Right kidney (tissue), 1 donor: Measurements from ENCODE around the gene ADAT2.
A peak's percentile ranks its signal among the peaks of the same experiment; 100 is the strongest.

Source experiments
- DNase-seq: peaks from one replicate; pipeline ENCODE4 v3.0.0-alpha.2; 2016

ADAT2 gene

DNA sequence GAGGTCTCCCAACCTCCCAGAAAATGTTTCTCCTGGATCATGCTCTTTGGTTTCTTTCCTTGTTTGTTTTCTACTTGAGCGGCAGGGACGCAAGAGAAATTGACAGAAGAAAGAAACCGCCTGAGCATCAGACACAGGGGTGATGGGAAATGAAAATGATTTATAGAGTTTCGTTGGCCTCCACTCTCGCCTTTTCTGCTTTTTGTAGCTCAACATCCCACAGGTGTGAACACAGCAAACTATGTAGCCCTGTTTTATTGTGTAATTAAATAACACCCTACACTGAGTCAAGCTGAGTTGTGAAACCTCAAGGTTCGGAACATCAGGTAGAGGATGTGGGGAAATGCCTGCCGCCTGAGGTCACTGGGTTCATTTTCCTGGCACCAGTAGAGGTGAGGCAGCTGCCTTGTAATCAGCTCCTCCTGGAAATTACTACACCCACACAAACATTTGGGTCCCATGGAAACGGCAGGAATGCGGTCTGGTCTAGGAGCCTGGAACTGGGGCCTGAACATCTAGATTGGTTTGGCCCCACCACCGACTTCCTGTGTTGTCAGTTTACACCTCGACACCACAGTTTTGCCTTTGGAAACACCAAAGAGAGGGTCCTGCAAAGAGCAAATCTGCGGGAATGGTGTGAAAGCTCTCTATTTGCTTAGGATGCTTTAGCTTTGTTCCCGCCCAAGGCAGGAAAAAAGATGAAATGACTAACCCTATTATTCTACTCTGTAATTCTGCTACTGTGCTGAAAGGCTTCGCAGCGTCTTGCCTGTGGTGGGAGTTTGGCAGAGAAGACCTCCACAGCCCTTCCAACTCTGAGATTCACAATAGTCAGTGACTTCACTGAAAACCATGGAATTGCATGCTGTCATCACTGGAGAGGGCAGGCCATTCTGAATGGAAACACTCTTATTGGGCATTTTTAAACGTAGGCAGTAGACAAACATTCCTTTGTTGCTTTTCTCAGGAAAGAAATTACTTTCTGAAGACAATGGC, 53.0 kb downstream of the ADAT2 start:
- DNase-seq: peak; percentile 48

DNA sequence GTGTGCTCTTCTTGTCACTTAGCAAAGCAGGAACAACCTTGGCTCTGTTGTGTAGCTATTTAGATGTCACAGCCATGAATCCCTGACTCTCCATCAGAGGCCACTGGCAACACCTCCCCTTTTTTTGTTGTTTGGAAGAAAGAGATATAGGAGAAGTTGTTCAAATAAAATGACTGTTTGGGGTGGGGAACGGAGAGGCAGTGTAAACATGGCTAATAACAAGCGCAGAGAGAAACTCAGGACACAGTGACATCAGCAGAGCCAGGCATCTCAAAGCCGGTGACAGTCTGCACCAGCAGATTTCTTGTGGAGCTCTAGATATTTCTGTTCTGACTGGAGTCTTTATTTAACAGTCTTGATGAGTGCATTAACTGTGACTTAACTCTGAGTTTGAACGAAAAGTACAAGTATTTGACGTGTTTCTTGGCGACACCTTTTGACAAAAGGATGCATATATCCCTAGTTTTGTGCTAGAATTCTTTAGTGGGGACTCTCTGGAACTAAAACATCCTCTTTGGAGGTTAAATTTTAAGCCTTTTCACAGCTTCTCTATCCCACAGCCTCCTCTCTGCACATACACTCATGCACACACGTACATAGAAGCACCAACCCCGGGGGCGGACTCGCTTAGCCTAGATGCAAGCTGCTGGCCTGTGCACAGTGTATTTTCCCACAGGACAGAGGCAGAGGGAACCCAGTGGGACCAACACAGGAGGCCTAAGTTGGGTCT, 53.8 kb downstream of the ADAT2 start:
- DNase-seq: peak; percentile 43

DNA sequence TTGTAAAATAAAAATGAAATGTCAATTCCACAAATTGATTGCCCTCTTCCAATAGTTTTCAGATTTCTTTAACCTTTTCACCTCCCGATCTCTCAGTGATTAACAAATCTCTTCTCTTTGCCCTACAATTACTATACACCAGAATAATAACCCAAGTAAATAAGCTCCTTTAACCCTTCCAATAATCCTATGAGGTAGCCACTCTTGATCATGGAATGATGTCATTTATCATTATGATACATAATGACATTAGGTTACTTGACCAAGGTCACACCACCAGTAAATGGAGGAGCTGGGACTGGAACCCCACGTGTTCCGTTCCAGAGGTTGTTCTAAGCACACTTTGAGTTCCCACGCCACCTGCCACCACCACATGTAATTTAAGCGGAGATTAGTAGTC, 54.8 kb downstream of the ADAT2 start:
- no peak for DNase-seq

DNA sequence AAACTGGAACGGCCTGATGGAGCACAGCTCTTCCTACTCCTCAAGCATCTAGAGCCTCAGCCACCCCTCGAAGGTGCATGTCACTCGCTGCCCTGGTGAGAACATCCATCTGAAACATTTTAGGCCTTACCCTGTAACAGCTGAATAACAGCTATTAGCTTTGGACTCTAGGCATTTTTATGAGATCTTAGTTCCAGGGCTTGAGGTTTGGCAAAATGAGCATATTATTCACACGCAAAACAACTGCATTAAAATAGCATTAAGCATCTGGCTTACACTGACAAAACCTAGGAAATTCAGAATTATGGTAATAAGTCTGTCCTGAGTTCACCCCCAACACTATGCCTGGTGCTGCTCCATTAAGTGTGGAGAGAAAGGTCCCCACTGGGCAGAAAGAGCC, 56.1 kb downstream of the ADAT2 start:
- no peak for DNase-seq

DNA sequence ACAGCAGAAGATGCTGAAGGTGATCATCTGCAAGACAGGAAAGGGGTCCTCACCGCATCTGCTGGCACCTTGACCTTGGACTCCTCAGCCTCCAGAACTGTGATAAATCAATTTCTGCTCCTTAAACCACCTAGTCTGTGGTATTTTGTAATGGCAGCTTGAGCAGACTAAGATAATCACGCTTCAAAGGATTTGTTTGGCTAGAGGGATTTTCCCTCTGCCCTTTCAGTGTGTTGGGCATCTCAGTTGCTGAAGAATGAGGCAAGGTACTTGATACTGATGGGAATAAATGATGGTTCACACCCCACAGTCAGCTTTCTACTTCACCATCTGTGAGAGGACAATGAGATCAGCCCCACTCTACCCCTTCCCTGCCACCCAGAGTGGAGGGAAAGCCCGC, 60.2 kb downstream of the ADAT2 start:
- no peak for DNase-seq

DNA sequence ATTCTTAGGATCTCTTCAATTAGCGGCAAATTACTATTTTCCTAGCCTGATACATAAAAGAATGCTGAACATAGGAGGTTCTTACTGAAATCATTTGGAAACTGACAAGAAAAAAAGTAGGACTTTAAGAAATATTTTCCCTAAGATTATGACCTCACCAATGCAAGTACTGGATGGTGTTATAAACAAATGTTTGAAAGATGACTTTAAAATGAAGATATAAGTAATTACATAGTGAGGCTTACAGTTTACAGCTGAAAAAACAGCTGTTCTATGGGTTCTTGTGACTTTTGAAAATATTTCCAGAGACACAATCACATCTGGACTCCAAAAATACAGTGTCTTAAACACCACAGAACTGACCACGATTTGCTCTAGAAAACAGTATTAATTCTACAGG, 64.9 kb downstream of the ADAT2 start:
- DNase-seq: no peak

DNA sequence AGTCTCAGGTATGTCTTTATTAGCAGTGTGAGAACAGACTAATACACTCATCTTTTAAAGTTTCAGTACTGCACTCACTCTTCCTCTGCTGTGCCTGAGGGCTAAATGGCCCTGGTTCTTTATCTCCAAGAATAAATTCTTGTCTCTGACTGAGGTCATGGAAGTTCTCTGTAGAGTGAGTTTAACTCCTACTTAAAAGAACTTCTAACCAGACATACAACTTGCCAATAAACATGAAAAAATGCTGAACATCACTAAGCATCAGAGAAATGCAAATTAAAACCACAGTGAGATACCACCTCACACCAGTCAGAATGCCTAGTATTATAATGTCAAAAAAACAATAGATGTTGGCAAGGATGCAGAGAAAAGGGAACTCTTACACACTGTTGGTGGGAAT, 73.6 kb downstream of the ADAT2 start:
- no peak for DNase-seq

DNA sequence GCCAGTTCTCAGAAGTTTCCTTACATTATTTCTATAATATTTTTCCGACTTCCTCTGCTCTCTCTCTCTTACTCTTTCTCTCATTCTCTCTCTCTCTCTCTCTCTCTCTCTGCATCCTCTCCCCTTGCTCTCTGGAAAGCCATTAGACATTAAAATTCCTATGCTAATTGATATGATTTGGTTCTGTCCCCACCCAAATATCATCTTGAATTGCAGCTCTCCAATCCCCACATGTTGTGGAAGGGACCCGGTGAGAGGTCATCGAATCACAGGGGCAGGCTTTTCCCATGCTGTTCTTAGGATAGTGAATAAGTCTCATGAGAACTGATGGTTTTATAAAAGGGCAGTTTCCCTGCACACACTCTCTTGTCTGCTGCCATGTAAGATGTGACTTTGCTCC, 74.1 kb downstream of the ADAT2 start:
- no peak for DNase-seq

DNA sequence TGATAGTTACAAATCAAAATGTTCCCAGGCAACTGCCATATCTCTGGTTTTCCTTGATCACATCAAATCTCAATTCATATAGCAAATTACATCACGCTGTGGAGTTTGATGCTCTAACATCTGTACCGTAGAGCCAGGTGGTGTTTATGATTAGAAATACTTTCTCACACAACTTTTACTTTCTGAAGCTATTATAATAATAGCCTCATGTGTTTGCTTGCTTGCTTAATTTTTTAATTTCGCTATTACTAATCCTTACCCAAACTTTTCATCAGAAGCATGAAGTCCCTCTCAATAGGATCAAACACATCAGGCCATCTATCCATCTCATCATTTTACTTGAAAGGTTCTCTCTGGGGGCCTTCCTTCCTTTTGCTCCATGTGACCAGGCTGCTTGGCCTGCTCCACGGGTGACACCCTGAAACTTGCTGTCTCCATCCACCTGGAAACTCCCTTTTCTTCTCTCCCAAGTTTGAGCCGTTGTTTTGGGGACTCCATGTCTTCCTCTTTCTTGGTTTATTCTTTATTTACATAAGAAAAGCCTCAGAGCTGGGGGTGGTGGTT, 75.4 kb downstream of the ADAT2 start:
- no peak for DNase-seq

DNA sequence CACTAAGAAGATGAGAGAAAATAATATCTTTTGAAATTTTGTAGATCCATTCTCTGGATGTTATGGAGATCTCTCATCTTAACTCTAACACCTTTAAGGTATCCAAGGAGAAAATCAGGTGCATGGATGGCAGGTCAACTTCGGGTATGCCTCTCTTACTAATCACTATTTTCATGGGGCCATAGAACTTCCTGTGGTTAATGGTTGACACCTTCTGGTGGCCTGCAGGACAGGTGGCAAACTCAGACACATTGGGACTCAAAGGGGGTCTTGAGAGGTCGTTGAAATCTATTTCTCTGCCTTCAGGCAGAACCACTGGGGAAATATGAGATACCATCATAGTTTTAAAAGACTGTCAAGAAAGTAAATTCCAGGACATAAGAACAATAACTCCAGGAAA, 76.5 kb downstream of the ADAT2 start:
- DNase-seq: no peak
